HG03175 (cell line): ENCODE measurements around the gene CNOT8.
"Not testable (repeated sequence)": the region's sequence is repeated elsewhere in the genome, so short reads cannot be mapped to it uniquely, and the experiment has no call there.

ENCODE experiments used
- ATAC-seq: cut with Tn5 transposase; IDR thresholded peaks from one replicate; pipeline ENCODE4 v1.9.1; 2021; ENCODE audit warnings: mild to moderate bottlenecking, moderate library complexity; ENCODE audit not compliant: unreplicated experiment

Gene CNOT8

GRCh38 chr5:154858297-154858971, at the start of gene CNOT8:
TSS of gene CNOT8 (plus strand) at chr5:154858627. CDS start at chr5:154863279, 4,652 bp downstream.
- ATAC-seq, result peak; percentile 82

- ATAC-seq, result no peak
Measured at GRCh38 chr5:154811239-154811638, 47.2 kb upstream of the CNOT8 start.

- ATAC-seq, result peak; percentile 86
Measured at GRCh38 chr5:154811653-154812465, 46.6 kb upstream of the CNOT8 start.

GRCh38 chr5:154813158-154813557, 45.3 kb upstream of the CNOT8 start:
- no peak for ATAC-seq

DNA sequence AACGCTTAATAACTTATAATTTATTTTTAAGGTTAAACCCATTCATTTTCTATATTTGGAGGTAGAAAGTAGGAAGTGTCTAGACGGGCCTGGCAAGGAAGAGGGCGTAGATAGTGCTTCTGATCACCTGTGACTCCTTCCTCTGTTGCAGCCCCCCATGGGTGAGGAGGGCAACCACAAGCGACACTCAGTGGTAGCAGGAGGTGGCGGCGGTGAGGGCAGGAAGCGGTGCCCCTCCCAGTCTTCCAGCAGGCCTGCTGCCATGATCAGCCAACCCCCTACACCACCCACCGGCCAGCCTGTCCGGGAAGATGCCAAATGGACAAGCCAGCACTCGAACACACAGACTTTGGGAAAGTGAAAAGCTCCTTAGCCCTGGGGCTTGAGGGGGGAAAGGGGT, 44.7 kb upstream of the CNOT8 start:
- no peak for ATAC-seq

DNA sequence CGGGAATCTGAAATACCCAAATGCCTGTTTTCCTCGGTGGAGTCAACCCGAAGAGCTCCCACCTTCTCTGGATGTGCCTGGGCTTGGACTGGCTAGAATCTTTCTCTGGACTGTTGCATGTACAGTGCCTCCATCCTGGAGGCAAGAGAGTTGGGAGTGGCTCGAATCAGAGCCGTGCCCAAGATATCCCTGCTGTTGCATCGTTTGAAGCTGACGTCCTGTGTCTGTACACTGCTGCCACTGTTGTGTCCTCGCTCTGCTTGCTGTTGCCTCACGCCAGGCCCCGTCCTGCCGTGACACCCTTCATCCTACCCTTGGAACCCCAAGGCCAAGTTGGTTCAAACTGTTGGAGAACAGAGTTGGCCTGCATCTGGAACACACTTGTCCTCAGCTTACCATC, 43.4 kb upstream of the CNOT8 start:
- ATAC-seq, result no peak

DNA sequence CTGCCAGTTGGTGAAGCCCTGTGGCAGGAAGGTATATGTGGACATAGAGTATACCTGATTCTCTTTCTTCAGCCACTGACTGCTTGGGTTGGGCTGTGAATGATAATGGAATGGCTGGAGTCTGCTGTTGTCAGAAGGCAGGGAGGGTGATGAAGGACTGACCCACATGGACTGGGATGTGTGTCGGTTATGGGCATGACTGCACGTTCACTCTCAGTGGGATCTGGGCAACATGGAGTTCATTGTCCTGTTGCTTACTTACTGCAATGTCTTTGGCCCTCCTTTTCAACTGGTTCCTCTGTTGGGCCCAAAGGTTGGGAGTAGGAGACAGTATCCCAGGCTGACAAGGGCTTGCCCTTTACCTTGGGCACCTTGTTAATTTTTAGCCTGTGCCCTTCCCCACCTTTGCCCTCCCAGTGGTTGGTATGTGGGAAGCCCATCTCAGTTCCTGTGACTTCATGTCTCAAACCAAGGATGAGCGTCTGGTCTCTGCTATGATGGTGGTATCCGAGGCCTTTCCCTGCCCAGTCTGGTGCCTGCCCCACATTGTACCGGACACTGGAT, 42.7 kb upstream of the CNOT8 start:
- ATAC-seq, result no peak

DNA sequence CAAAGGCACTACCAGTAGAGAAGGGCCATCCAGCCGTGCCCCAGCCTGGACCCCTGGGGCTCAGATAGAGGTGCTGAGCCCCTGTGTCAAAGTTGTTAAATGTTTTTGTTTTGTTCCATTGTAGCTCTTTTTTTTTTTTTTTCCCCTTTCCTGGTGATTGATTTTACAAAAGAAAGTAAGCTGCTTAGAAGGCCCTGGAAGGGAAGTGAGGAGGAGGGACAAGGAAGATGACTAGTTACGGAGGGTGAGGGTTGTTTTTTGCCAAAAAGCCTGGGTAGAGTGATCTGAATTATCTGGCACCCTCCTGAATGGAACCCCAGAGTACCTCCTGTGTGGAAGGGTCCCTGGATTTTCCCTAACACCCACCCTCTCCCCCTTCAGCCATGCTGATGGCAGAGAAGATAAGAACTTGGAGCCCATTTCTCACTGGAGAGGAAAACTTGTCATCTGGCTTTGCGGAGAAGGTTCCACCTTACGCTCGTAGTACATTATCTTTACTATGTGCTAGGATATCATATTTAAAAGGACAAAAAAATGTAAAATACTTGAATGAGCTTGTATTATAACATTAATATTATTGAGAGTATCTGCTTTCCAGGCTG, 41.4 kb upstream of the CNOT8 start:
- no peak for ATAC-seq

DNA sequence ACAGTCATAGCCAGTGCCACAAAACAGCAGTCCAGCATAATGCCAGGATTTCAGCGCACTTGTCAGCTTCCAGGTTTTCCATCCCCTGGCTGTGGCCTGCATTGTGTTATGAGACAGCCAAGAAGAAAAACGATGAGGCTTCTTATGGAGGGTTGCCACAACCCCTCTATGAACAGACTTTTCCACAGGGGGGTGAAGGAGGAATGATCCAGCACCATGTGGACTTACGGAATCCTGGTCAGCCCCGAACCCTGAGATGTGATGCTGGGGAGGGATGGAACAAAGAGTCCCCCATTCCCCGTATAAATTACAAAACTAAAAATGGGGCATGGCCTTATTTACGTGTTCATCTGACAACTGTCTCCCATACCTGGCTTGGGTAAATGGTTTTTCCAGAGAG, 40.6 kb upstream of the CNOT8 start:
- ATAC-seq, result no peak

- ATAC-seq, result no peak
Measured at GRCh38 chr5:154818471-154819116, 39.8 kb upstream of the CNOT8 start.

DNA sequence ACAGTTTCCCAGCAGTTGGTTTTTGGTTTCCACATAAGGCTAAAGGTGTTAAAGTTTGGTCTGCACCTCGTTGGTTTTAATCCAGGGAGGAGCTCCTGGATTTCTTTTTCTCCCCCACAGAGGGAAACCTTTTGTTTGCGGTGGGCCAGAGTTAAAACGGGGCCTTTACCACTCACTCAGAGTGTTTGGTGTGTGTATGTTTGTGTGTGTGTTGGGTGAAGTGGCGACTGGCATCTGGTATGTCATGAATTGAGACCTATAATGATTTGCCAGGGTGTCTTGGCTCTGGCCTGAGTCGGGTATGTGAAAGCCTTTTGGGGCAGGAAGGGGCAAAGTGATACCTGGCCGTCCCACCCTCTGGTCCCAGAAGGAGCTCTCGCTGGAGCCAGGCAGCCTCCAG, 38.9 kb upstream of the CNOT8 start:
- no peak for ATAC-seq

DNA sequence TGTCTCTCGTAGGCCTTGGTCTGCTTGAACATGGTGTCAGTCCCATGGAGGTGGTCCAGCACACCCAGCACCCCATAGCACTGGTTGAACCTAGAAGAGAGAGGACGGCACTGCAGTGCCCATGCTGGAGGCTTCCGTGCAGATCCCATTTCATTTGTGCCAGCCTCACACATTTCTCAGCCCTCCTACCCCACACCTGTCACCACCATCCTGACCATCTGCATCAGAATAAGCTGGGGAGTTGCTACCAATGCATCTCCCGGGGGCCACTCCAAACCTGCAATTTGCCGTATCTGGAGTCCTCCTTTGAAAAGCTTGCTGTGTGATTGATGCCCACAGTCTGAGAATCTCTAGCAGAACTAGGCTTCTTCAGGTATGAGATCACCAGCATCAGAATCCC, 38.0 kb upstream of the CNOT8 start:
- no peak for ATAC-seq

DNA sequence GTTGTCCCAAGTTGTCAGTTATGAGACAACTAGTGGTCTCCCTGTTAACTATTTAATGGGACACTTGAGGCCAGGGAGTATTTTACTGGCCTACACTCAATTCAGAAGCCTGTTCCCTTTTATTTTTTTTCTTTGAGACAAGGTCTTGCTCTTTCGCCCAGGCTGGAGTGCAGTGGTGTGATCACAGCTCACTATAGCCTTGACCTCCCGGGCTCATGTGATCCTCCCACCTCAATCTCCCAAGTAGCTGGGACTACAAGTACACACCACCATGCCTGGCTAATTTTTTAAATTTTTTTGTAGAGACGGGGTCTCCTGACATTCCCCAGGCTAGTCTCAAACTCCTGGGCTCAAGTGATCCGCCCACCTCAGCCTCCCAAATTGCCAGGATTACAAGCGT, 35.5 kb upstream of the CNOT8 start:
- not testable (repeated sequence) for ATAC-seq

GRCh38 chr5:154823605-154824004, 34.8 kb upstream of the CNOT8 start:
- no peak for ATAC-seq

DNA sequence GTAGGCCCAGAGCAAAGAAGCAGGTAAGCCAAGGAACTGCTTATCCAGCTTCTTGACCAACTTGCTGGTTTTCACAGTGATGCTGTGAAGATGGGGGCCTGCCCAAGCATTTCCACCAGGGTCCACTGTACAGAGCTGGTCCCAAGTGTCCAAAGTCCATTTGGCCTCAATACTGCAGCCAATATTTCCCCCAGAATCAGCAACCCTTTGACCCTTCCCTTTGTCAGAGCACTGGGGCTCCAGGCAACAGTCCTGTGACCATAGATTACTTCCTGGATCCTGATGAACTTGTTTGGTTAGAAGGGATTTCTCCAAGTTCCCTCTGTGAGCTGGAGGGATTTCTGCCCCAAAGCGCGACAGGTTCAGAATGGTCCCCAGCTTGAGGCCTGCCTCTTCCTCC, 34.4 kb upstream of the CNOT8 start:
- no peak for ATAC-seq

- no peak for ATAC-seq
Measured at GRCh38 chr5:154829181-154829588, 29.2 kb upstream of the CNOT8 start.

DNA sequence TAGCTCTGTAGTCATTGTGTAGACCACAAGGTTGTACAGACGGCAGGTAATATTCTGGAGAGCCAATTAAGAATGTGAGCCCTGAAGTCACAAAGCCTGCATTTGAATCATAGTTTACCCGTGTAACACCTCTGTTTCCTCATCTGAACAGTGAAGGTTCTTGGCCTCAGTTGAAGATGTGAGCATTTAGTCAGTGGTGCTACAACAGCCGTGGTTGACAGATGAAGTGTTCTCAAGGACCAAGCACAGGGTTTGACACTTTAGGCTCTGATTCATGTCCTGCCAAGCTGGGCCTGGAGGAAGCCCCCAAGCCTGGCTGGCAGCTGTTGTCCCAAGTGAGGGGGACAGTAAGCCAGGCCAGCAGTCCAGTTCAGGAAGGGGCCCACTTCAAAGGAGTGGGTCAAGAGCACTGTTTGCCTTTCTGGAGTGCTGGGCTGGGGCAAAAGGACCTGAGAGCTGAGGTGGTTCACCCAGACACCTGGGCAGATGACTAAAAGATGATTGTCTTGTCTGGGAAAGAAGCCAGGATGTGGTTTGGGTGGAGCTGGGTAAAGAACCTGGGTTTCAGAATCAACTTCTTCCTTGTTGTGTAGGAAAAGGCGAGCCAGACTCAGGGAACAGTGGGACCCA, 28.7 kb upstream of the CNOT8 start:
- no peak for ATAC-seq

DNA sequence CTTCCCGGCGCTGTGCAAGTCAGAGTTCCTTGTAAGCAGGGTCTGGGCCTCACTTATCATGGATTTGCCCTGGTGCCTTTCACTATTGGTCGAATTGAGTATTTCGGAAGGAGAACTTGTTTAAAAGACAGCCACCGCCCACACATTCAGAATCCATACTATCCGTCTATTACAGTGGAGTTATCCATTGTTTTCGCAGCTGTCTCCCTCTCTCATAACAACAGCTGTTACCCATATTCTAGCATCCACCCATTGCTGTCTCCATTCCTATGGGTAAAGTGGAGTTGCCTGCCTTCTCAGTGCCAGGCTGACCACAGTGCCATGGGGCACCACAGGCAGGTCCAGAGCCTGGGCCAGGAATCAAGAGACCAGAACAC, 28.2 kb upstream of the CNOT8 start:
- ATAC-seq, result no peak

GRCh38 chr5:154830596-154830995, 27.8 kb upstream of the CNOT8 start:
- ATAC-seq, result no peak

- ATAC-seq, result no peak
Measured at GRCh38 chr5:154831451-154831850, 27.0 kb upstream of the CNOT8 start.

DNA sequence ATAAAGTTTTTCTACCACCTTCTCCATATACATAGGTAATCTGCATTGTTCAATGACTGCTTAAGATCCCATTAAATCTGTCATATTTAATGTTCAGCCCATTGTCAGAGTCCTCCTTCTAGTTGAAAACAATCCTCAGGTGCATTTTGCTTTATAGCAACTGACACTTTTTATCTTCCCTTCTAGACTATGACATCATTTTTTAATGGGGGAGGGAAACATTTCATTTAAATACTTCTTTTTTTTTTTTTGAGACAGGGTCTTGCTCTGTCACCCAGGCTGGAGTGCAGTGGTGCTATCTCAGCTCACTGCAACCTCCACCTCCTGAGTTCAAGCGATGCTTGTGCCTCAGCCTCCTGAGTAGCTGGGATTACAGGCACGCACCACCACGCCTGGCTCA, 25.6 kb upstream of the CNOT8 start:
- ATAC-seq, result not testable (repeated sequence)
